Activated CD8-positive, alpha-beta memory T cell treated with anti-CD3 and anti-CD28 coated beads, Interleukin-2, amount 50 U/mL, for 1 hour (primary cell): ENCODE data around the gene ZER1.

Source experiments
- DNase-seq: peaks from one replicate; pipeline ENCODE4 v3.0.0-alpha.2; 2020; ENCODE audit errors: extremely low read depth

ZER1 gene

DNA sequence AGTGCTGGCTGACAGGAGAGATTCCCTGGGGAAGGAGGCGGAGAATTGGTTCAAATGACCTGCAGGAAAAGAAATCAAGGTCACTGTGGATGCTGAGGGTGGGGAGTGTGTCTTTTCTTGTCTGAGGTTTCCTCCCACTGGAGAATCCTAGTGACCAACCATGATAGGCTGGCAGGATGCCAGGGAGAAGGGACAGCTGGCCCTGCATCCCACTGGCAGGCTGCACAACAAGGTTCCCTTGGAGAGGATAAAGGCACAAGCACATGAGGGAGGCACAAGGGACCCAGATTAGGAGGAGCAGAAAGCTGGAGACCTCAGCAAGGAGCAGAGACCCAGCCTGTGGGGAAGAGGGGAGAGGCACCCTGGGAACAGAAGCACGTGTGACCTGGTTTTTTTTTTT lies 36.4 kb downstream of the ZER1 start:
- DNase-seq: no peak

DNA sequence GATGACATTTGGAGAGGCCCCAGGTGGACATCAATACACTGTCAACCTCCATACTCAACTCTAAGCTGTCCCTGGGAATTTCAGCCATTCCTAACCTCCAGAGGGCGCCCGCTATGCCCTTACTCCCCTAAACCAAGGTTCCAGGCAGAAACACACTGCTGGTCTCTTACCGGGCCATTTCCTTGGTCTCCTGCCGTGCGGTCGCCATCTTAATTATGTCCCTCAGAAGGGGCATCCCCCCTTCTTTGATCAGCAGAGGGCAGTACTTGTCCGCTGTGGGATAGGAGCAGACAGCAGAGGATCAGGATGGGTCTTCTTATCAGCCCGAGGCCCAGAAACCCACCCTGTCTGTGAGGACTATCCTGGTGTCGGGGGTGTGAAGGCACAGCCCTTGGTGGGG lies 38.5 kb downstream of the ZER1 start:
- no peak for DNase-seq

DNA sequence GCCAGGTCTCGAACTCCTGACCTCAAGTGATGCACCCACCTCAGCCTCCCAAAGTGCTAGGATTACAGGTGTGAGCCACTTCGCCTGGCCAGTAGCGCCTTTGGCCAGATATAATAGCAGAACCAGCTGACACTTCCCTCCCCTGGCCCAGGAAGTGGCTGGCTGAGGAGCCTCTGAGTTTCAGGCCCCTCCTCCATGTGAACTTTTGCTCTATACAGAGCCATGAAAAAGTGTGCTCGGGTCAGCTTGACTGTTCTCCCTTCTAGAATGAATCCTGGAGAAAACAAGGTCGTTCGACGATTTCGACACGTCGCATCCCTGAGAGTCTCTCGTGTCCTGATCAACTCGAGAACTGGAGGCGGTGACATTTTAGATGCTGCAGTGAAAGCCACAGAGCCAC lies 39.2 kb downstream of the ZER1 start:
- DNase-seq: no peak

DNA sequence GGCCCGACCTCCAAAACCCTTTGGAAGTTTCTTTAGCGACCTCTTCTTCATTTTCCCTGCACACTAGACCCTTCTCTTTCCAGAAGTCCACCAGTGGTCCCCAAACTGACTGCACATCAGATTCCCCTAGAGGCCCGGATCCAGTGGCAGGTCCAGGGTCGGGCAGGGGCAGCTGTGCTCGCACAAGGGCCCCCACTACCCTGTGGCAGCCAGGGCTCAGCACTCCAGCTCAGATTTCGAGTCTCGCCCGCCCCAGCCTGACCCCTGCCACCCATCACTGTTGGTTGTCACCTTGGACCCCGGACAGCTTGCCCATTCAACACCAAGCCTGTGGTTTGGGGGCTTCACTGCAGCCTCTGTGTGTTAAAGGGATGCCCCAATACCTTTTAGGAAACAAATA lies 40.0 kb downstream of the ZER1 start:
- no peak for DNase-seq

DNA sequence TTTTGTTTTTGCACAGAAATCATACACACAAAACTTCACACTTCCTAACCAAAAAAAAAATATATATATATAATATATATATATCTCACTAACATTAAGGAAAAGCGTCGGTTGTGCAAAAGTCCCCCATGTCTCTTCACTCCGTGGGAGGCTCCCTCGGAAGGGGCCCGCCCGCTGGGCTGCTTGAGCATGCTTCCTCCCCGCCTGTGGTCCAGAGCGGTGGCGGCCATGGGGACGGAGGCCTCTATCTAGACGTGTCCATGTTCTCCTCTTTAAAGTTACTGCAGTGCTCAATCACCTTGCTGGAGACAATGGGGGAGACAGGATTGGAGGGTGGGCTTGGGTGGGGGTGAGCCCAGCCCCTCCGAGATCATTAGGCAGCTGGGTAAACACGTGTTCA lies 40.6 kb downstream of the ZER1 start:
- no peak for DNase-seq

DNA sequence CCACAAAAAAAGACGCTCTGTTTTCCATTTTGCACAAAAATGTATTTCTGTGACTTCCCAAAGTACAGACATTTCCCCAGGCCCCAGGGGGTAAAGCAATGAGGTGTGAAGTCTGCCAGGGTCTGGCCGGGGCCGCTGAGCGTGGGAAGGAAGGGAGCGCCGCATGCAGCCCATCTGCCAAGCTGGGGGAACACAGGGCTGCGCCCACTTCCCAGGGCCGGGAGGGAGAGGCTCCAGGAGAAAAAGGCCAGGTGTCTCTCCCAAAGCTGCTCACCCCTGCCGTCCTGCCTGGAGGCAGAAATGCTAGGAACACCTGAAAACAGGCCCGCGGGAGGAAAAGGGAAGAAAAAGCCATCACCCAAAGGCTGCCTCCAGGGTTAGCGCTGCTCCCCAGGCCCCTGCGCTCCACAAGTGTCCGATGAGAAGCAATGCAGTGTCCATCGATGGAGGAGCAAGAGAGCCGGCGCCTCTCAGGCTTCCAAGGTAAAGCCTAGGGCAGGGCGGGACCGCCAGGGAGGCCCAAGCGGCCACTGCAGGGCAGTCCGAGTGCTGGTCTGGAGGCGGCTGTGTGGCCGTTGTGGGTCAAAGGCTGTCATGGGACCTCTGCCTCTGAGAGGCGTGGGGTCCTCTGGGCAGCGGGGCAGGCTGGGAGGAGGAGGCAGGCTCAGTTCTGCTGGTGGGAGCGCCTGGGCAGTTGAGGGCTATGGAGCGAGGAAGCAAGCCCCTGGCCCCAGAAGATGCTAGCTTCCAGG lies 41.8 kb downstream of the ZER1 start:
- DNase-seq: no peak

DNA sequence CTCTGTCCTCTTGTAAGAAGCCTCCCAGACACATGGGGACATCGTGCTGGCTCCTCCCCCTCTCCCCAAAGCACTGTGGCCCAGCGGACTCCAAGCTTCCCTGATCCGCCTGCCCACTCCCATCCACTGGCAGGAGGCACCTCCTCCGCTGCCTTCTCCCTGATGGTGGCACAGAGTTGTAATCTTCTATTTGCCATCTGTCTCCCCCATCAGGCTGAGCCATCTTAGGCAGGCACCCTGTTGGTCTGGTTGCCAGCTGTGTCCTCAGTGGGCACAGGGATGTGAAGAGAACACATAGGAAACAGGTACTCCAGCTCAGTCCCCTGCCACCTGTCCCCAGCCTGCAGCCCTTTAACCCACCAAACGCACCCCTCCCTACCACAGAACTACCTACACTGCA lies 42.4 kb downstream of the ZER1 start:
- DNase-seq: no peak

DNA sequence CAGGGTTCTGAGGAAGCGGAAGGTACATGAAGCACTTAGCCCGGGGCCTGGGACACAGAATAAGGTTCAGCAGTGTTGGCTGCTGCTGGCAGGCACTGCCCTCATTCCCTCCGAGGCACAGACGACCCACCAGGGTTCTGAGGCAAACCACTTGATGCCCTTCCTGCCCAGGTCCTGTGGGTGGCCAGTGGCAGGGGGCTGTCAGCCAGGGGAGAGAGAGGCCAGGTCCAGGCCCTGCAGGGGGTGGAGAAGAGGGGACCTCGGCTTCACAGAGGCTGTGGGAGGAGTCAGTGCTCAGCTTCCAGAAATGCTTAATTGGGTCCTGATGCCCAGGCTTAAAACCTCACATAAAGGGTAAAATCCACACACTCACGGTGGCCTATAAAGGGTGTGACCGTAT lies 43.4 kb downstream of the ZER1 start:
- no peak for DNase-seq

DNA sequence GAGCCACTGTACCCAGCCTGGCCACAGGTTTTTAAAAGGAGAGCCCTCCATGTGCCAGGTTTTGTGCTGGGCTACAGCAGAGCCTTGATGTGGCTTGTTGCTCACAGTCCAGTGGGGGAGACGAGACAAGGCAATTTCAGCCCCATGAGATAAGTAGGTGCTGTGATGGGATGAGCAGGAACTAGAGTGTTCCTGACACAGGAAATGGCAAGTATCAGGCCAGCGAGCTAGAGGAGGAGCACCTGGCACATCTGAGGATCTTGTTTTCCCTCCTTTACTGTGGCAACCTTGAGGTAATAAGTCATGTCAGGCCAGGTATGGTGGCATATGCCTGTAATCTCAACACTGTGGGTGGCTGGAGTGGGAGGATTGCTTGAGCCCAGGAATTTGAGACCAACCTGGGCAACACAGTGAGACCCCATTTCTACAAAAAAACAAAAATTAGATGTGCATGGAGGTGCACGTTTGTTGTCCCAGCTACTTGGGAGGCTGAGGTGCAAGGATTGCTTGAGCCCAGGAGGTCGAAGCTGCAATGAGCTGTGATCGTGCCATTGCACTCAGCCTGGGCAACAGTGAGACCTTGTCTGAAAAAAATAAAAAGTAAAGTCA lies 44.0 kb downstream of the ZER1 start:
- DNase-seq: no peak

DNA sequence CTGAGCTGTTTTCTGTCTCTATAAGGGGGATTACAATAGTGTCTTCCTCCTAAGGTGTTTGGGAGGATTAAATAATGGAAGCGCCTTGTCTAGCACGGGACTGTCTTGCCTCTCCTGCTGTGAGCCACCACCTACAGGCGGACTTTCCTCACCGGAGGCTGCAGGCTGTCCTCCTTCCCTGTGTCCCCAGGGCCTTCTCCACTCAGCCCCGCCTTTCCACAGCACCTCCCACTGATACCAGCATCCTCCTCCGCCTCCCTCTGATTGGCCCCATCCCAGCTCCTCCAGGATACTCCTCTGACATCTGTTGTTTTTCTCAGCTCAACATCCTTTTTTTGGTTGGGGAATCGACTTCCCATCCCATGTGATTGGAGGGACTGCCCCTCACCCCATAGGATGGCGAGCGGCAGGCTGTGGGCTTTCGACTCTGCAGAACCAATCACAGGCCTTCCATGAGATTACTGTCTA lies 46.9 kb downstream of the ZER1 start:
- no peak for DNase-seq

DNA sequence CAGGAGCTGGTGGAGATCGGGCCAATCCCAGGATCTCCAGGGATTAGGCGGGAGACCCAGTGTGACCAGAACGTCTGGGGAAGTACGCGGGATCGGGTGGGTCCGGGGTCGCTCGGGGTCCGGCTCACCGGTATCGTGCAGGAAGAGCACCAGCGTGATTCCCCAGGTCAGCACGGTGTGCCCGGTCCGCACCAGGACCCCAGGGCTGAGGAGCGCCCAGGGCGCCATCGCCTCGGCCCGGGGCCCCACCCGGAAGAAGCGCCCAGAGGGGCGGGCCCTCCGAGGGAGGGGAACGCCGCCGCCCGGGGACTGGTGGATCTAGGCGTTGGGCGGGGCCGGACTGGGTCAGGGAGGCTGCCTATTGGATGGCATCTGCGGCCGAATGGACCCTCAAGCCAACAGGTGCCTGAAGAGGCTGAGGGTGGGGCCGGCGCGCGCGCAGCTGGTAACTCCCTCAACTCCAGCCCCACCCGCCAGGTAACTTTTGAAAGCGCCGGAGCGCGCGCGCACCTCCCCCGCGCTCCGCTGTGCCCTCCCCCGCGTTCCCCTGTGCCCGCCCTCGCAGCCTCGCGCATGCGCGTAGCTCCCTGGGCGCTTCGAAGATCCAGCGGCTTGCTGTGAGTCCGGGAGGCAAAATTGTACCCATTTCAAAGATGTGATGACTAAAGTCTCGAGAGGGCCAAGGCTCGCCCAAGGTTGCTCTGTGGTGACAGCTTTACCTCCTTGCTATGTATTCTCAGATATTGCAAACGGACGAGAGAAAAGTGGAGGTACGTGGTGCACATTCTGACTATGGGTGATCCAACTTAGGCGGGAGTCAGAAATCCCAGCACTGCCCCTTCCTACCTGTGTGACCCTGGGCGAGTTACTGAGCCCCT lies 47.6 kb downstream of the ZER1 start, which contains the start of gene ZDHHC12:
TSS of gene ZDHHC12 (minus strand) at position 262 of the 878 bp plus-strand sequence. CDS start at position 228, 34 bp downstream.
- DNase-seq: peak; percentile 98

DNA sequence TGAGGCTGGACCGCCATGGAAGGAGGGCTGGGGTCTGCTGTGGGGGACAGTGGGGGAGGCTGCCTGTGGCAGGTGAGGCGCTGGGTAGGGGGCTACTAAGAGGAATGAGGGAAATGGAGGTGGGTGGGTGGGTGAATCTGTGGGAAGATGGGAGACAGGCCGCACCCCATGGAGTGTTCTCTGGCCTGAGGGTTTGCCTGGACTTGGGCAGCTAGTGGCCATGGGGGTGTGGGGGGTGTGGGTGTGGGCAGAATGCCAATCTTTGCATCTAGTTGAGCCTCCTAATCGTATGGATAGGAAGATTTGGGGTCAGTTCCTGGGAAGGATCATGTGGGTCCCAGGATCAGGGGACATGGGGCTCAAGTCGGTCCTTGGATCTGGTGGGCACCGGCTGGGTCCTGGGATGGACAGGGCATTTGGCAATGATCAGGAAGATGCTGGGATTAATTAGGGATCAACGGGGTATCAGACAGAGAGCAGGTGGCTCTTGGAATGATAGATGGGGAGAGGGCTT lies 48.3 kb downstream of the ZER1 start:
- no peak for DNase-seq

DNA sequence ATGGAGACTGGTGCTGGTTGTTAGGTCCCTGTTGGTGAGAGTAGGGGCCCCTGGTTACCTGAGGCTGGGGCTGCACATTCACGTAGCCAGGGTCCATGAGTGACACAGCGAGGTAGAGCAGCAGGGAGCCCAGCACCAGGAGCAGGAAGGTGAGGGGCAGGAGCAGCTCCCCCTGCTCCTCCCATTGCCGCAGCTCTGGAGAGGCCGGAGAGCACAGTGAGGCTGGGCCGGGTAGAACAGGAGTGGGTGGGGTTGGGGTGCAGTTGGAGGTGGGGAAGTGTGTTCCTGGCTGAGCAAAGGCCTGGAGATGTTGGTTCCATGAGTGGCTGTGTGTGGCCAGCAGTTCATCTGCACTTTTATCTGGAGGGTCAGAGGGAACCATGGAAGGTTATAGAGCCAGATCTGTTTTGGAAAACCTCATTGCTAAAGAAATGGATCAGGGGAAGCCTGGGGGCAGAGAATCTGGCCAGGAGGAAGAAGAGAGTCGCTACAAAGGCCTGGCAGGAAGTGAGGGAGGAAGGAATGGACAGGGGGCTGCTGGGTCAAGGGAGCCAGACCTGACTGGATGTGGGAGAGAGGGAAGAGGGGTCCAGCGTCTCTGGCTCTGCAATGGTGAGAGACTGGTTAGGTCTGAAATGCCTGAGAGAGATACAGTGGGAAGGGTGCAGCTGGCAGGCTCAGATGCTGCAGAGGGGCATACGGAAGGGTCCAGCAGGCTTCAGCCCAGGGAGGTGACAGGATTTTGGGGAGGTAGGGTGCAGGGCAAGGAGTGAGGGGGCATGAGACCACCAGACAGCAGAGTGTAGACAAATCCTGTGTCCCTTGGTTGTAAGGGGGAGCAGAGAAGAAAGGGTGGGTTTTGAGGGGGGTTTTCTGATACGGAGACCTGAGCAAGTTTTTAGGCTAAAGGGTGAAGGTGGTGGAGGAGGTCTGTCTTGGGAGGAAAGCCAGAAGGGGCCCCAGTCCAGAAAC lies 49.1 kb downstream of the ZER1 start:
- DNase-seq: no peak

DNA sequence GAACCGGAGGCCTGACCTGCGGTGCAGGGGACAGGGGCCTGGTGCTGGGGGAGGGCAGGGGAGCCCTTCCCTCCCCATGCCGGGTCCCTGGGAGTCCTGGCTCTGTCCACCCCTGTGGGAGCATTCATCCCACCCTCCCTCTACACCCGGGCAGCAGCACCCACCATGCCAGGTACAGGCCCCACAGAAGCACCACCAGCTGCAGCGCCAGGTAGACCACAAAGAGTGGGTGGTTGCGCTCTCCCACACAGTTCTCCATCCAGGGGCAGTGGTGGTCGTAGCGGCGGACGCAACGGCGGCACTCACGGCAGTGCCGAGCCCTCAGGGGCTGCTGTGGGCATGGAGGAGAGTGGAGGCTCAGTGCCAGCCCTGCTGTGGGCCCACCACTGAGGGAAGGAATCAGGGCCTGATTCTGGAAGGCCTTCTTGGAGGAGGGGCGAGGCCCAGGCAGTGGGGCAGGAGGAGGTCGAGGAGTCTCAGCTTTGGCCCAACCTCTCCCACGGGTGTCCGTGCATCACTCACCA lies 50.2 kb downstream of the ZER1 start:
- DNase-seq: no peak

DNA sequence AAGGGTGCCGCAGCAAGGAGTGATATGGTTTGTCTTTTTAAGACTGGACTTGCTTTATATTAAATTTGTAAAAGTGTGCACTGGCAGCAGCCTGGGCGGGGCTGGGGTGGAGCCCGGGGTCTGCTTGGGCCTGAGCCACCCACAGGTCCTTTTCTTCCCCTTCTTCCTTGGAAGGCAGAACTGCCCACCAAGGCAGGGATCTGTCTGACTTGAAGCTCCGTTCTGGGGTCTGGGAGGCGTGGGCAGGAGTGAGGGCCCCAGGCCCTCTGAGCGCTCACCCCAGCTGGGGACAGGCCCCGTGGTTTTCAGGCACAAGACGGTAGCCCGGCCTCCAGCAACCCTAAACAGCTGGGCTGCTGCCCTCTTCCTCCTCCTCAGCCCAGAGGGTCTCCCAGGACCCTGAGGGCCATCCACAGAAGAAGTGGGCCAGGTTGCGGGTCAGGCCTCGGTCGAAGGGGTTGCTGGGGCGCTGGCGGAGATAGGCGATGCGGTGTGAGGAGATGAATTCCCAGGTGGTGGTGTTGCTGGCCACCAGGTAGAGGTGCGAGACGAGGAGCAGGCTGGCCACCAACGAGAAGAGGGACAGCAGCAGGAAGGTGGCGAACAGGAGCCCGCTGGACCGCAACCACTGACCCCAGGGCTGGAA lies 50.8 kb downstream of the ZER1 start:
- DNase-seq: no peak

DNA sequence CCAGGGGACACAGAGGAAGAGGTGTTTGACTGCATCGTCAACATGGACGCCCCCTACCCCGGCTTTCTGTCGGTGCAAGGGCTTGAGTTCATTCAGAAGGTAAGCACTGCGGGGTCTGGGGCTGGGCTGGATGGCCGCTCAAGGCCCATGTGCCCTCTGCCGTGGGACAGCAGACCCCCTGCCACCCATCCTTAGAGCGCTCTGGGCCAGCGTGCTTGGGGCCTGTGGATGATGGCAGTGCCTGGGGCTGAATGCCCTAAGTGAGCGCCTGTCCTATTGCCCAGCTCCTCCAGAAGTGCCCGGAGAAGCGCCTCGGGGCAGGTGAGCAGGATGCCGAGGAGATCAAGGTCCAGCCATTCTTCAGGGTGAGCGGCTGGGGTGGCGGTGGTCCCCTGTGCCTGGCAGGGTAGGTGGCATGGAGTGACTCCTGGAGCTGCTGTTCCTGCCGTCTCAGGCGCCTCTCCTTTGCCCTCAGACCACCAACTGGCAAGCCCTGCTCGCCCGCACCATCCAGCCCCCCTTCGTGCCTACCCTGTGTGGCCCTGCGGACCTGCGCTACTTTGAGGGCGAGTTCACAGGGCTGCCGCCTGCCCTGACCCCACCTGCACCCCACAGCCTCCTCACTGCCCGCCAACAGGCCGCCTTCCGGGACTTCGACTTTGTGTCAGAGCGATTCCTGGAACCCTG lies 51.7 kb downstream of the ZER1 start:
- DNase-seq: no peak

DNA sequence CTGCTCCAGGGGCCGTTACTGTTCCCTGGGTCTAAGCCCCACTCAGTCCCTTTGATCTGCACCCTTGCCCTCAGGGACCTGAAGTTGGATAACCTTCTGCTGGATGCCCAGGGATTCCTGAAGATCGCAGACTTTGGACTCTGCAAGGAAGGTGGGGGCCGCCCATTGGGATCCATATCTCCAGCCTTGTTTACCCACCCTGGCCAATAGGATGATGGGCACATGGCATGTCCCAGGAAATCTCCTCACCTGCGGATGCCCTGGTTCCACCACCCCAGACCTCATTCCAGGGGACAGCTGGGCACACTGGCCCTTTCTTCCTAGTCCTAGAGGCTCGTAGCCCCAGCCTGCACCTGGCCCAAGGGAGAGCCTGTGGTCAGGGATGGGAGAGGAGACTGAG lies 53.3 kb downstream of the ZER1 start:
- DNase-seq: no peak

DNA sequence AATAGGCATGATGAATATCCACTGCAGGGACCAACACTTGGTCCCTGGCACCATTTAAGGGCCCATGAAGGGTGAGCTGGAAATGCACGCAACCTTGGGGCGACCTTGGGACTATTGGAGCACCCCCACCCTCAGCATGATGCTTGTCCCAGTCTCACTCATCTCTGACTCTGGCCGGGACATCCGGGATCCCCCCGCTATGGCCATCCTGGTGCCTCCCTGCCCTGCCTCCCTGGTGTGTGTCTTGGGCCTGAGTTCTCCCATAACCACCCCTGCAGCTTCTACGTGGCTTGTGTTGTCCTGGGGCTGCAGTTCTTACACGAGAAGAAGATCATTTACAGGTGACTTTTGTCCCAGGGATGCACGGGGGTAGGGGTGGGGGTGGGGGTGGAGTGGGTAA lies 53.7 kb downstream of the ZER1 start:
- no peak for DNase-seq

DNA sequence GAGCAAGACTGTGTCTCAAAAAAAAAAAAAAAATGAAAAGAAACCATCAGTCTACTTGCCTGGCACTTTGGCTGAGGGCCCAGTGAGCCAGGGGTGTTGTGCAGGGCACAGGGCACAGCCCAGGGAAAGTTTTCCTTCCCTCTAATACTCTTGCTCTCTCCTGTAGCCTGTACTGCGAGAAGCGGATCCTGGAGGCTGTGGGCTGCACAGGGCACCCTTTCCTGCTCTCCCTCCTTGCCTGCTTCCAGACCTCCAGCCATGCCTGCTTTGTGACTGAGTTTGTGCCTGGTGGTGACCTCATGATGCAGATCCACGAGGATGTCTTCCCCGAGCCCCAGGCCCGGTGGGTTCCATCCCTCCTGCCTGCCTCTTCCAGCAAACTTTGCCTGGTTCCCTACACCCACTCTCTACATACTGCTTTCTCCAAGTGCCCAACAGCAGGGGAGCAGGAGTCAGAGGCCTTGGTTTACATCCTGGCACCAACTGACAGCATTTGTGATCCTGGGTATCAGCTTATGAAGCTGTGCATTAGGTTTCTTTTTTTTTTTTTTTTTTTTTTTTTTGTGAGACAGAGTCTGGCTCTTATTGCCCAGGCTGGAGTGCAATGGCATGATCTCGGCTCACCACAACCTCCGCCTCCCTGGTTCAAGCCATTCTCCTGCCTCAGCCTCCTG lies 55.0 kb downstream of the ZER1 start:
- no peak for DNase-seq
